ENCODE results near the gene NUDT16.

DNA sequence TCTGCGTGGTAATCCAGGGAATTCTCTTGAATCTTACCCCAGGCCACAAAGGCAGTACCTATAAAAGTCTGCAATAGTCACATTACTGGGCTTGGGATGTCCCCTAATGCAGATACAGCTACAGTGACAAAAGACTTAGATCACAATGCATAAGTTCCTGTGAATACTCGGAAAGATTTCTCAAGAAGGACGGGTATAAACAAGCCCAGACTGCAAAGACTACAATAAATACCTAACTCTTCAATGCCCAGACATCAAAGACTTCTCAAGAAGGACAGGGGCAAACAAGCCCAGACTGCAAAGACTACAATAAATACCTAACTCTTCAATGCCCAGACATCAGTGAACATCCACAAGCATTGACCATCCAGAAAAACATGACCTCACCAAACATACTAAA is 50.9 kb downstream of the NUDT16 start:
- TF ChIP-seq POLR2A (IDR thresholded peaks at IDR 0.05; ENCODE audit: low read length) = no peak
- no peak for TF ChIP-seq GATA1 (IDR thresholded peaks at IDR 0.05; ENCODE audit: low read depth, low read length)
